Stimulated activated CD4-positive, alpha-beta T cell treated with anti-CD3 and anti-CD28 coated beads, Interleukin-15, amount 100 ng/mL, for 1 hour (primary cell): Measurements from ENCODE around the gene CCNY.
"Not testable (repeated sequence)": the region's sequence is repeated elsewhere in the genome, so short reads cannot be mapped to it uniquely, and the experiment has no call there.

Source experiments
- DNase-seq, 2 donors: peaks; one replicate each; pipeline ENCODE4 v3.0.0-alpha.2; 2020; ENCODE audit warnings: low read depth in 1 of 2, low spot score in 1 of 2

The CCNY gene

DNA sequence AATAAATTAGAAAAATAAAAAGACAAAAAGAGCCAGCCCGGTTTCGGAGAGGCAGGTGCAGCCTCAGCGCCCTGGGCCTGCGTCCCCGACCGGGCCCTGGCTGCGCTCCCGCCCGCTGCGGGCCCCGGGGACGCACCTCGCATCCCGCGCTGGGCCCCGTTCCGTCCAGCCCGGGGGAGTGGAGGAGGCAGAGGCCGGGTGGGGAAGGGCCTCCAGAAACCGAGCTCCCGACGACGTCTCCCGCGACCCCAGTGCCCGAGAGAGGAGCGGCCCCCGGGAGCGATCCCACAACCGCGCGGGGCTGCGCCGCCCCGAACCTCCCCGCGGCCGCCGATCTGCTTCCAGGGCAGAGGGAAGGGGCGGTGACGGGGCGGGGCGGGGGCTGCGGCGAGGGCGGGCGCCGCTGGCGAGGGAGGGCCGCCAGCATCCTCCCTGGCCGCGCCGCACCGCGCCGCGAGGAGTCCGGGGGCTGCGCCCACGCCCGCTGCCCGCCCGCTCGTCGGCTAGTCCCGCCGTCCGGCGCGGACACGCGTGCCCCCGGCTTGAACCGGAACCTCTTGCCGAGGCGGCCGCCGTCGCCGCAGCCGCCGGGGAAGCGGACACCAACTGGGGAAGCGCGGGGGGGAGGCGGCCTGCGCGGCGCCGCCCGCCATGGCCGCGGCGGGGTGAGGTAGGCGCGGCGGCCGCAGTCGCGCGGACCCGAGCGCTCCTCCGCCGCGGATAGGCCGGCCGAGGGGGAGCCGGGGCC is at the start of gene CCNY:
Gene CCNY, plus strand, starts transcription at position 426 of the 748 bp plus-strand sequence. CDS start 545 bp downstream, outside the sequence.
- DNase-seq, result peak; percentile 61 to 78

- DNase-seq, result no peak
Observed at GRCh38 chr10:35289198-35289597, 47.1 kb upstream of the CCNY start.

DNA sequence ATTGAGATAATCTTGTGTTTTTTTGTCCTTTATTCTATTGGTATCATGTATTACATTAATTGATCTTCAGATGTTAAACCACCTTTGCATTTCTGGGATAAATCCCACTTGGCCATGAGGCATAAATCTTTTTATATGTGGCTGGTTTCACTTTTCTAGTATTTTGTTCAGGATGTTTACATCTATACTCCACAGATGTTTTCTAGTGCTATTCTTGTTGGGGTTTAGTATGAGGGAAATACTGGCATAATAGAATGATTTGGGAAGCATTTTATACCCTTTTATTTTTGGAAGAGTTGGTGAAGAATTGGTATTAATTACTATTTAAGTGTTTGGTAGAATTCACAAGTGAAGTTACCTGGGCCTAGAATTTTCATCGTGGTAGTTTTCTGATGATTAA is 41.8 kb upstream of the CCNY start:
- DNase-seq, result no peak

DNA sequence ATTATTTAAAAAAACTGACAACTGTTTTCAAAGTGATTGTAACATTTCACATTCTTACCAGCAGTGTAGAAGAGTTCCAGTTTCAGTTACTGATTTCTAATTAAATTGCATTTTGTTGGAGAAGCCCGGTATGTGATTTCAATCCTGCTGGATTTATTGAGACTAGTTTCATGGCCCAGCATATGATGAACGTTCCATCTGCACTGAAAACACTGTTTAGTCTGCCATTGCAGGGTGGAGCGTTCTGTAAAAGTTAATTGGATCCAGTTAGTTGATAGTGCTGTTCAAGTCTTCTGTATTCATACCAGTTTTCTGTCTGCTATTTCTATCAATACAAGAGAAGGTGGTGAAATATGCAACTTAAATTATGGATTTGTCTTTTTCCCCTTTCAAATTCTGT is 37.3 kb upstream of the CCNY start:
- no peak for DNase-seq

DNA sequence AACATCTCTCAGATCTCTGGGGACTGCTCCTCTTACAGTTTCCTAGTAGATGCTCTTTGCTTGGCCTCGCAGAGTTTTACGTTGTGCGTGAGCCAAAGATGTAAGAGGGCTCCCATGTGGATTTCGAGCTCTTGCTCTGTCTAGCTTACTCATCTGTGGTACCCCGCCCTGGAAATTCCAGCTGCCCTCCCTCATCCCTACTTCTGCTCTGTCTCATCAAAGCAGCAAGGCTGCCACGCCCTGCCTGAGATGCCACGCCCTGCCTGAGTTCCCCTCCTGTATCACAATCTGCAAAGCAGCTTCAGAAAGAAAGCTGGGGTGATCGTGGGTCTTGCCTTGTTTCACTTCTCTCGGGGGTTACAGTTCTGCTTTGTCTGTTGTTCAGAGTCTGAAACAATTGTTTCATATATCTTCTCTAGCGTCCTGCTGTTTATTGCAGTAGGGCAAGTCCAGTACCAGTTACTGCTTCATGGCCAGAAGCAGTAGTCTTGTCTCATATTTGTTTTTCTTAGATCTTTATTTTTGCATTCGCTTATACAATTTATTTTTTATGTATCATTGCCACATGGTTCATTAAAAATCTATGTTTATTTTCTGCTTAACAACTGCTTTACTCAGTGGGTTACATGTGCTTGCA is 36.1 kb upstream of the CCNY start:
- no peak for DNase-seq

DNA sequence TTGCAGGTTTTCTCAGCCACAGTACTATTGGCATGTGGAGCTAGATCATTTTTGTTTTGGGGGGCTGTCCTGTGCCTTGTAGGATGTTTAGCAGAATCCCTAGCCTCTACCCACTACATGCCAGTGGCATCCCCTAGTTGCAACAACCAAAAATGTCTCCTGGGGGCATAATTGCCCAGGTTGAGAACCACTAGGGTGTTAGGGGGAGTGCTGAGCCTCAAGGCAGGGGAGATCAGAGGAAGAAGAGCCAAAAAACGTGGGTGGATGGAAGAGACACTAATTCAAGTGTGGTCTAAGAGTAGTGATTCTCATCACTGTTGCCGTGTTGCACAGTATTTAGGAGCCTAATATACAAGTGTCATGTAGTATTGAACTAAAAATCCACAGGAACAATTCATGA is 31.7 kb upstream of the CCNY start:
- DNase-seq, result no peak

GRCh38 chr10:35306852-35307251 is 29.5 kb upstream of the CCNY start:
- no peak for DNase-seq

DNA sequence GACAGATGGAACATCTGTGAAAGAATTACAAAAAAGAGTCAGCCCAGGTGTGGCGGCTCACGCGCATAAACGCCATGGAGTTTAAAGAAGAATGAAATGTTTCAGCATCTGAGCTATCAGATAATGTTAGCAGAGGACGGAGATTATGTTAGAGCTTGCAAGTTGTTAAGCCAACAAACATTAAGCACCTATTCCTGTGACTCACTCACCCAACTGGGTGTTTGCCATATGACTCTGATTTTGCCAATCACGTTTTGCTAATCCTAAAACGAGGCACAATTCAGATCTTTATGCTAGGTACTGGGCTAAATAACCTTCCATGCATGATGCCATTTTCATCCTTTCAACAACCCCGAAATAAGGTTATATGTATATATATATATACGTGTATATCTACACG is 29.0 kb upstream of the CCNY start:
- DNase-seq, result no peak

- DNase-seq, result no peak
Observed at GRCh38 chr10:35308809-35309208, 27.5 kb upstream of the CCNY start.

GRCh38 chr10:35314142-35314541 is 22.2 kb upstream of the CCNY start:
- DNase-seq, result not testable (repeated sequence)

DNA sequence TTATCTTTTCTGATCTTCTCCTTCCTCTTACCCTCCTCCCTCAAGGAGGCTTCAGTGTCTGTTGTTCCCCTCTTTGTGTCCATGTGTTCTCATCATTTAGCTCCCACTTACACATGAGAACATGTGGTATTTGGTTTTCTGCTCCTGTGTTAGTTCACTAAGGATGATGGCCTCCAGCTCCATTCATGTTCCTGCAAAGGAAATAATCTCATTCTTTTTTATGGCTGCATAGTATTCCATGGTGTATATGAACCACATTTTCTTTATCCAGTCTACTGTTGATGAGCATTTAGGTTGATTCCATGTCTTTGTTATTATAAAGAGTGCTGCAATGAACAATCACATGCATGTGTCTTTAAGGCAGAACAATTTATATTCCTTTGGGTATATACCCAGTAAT is 21.1 kb upstream of the CCNY start:
- not testable (repeated sequence) for DNase-seq

GRCh38 chr10:35316218-35316967 is 19.9 kb upstream of the CCNY start:
- no peak for DNase-seq

DNA sequence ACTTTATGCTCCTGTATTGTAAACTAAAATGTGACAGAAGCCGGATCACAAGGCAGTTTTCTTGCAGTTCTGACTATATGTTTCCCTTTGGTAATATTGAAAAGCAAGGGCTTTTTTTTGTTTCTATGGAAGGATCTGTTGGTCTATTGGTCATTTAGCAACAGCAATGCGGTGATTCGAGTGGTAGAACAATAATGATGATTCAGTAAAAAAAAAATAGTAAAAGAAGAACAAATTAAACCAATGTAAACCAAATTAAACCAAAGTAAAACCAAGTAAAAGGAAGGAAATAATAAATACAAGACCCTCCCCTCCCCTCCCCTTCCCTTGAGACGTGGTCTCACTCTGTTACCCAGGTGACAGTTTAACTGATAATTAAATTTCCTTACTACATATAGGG is 17.8 kb upstream of the CCNY start:
- no peak for DNase-seq

- DNase-seq, result no peak
Observed at GRCh38 chr10:35320341-35320740, 16.0 kb upstream of the CCNY start.

DNA sequence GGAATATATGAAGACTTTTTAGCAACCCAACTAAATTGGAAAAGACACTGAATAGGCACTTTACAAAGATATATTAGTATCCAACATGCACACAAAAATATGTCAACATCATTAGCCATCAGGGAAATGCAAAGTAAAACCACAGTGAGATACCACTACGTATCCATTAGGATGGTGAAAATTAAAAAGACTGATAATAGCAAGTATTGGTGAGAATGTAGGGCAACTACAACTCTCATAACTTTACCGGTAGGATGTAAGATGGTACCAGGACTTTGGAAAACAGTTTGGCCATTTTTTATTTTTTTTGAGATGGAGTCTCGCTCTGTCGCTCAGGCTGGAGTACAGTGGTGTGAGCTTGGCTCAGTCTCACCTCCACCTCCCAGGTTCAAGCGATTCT is 13.7 kb upstream of the CCNY start:
- DNase-seq, result no peak

GRCh38 chr10:35324196-35324595 is 12.1 kb upstream of the CCNY start:
- DNase-seq, result no peak

GRCh38 chr10:35326466-35327235 is 9.7 kb upstream of the CCNY start:
- no peak for DNase-seq

GRCh38 chr10:35327790-35328403 is 8.4 kb upstream of the CCNY start:
- no peak for DNase-seq

GRCh38 chr10:35328404-35329037 is 7.8 kb upstream of the CCNY start:
- no peak for DNase-seq

DNA sequence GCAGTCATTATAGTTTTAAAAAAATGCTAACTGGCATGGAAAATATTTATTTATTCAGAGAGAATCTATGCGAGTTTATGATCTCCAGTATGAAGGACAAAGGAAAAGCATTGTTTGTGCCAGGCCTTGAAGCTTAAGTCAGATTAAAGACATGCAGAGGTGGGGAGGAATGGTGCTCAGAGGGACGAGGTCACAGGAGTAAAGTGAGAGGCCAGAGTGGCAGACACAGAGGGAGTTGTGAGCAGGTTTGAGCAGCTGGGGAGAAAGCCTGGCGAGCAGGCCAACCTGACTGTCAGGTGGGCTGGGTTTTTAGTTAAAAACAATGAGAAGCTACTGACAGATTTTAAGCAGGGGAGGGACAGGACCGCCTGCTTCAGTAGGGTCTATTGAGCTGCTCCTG is 6.8 kb upstream of the CCNY start:
- DNase-seq, result no peak
